Stomach (tissue), 4 donors: Measurements from ENCODE around the gene D2HGDH.

ENCODE experiments used
- CTCF ChIP-seq, 7 experiments: fragments of 450-650 bp in 4 of 7; fragments of 200-600 bp in 3 of 7; sonication (generic) in 3 of 7; IDR thresholded peaks; one replicate each; pipeline ENCODE4 v1.5.1; 2016 to 2019; ENCODE audit warnings: antibody characterized with exemption in 7 of 7, control low read depth in 2 of 7, mild to moderate bottlenecking in 1 of 7
- EP300 ChIP-seq: sonication (generic); formaldehyde crosslinking; IDR thresholded peaks from one replicate; pipeline ENCODE4 v1.6.1; 2017; ENCODE audit warnings: antibody characterized with exemption
- POLR2A ChIP-seq, 4 donors: fragments of 450-650 bp; IDR thresholded peaks; one replicate each; pipeline ENCODE4 v1.6.1; 2016; ENCODE audit warnings: antibody characterized with exemption in 4 of 4, control low read depth in 2 of 4, mild to moderate bottlenecking in 1 of 4, moderate library complexity in 1 of 4

GRCh38 chr2:241695651-241696050, 38.8 kb upstream of the D2HGDH start:
- TF ChIP-seq CTCF (IDR thresholded peaks at IDR 0.05) (no peak), POLR2A (IDR thresholded peaks at IDR 0.05) (no peak), EP300 (no peak)
